GM12892 (cell line): ENCODE data around the gene DDX49.

ENCODE experiments used
- DNase-seq: peaks from one replicate; pipeline ENCODE4 v3.0.0; 2011; ENCODE audit not compliant: insufficient read length
- FAIRE-seq: peaks from 2 replicates; lab custom pipeline; 2011; peaks lifted over from hg19 to GRCh38; lab: Jason Lieb, UNC
- POLR2A ChIP-seq: IDR thresholded peaks from 2 replicates; pipeline ENCODE4 v1.6.1; 2011; ENCODE audit warnings: low read depth, low read length, control low read depth
- POLR2AphosphoS5 ChIP-seq: IDR thresholded peaks from 2 replicates; pipeline ENCODE4 v1.6.1; 2011; ENCODE audit warnings: low read depth, low read length, control low read depth
- TAF1 ChIP-seq: IDR thresholded peaks from 2 replicates; pipeline ENCODE4 v1.6.1; 2011; ENCODE audit warnings: low read depth, mild to moderate bottlenecking, control low read depth, low read length, borderline replicate concordance

The DDX49 gene

GRCh38 chr19:18924684-18925213 is 5.2 kb downstream of the DDX49 start:
- FAIRE-seq (no peak), DNase-seq (no peak)
- no peak for TF ChIP-seq POLR2A
- TF ChIP-seq TAF1, result no peak
- TF ChIP-seq POLR2AphosphoS5, result no peak

- TF ChIP-seq TAF1, result no peak
- TF ChIP-seq POLR2A, result no peak
- FAIRE-seq (no peak), DNase-seq (no peak)
These were observed 8.7 kb downstream of the DDX49 start for GRCh38 chr19:18928018-18928805.

GRCh38 chr19:18929311-18929710 is 9.8 kb downstream of the DDX49 start:
- TF ChIP-seq POLR2AphosphoS5 (peak; percentile 34; the same call in 1 of the 2 replicates), POLR2A (no peak), TAF1 (no peak)
- FAIRE-seq (no peak), DNase-seq (no peak)

DNA sequence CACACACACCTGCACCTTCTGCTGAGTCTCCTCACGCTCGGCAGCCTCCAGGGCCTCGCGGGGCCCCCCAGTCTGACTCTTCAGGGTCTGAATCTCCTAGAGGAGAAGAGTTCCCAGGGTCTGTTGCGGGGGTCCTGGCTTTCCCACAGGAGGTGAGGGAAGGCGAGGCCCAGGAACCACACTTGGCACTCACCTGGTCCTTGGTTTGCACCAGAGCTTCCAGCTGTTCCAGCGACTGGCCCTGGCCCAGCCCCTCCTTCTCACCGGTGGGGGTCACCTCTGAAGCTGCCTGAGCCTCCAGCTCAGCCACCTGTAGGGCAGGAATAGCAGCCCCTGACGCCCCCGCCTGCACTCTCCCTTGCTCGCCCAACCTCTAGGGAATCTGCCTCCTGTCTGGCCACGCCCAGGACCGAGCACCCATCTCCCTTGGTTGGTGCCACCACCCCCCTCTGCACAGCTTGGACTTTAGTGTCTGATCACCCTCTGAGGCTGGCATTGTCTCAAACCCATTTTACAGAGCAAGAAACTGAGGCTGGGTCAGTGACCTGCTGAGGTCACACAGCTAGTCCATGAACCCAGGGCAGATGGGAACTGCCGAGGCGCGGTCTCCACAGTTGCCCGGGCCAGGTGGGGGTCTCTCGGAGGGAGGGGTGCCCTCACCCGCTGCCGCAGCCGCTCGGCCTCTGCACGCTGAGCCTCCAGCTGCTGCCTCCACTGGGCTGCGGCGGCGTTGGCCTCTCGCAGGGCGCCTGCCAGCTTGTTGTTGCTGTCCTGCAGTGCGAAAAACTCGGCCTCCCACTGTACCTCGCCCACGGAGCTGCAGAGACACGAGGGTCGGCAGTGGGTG is 12.0 kb downstream of the DDX49 start:
- no peak for DNase-seq
- FAIRE-seq, result no peak
- TF ChIP-seq POLR2A, result no peak
- TF ChIP-seq TAF1, result no peak
- TF ChIP-seq POLR2AphosphoS5, result no peak

- FAIRE-seq, result peak; percentile 60
- TF ChIP-seq POLR2AphosphoS5 (no peak), POLR2A (no peak), TAF1 (no peak)
- DNase-seq, result peak; percentile 89
These were observed 12.8 kb downstream of the DDX49 start for GRCh38 chr19:18932216-18932841.

DNA sequence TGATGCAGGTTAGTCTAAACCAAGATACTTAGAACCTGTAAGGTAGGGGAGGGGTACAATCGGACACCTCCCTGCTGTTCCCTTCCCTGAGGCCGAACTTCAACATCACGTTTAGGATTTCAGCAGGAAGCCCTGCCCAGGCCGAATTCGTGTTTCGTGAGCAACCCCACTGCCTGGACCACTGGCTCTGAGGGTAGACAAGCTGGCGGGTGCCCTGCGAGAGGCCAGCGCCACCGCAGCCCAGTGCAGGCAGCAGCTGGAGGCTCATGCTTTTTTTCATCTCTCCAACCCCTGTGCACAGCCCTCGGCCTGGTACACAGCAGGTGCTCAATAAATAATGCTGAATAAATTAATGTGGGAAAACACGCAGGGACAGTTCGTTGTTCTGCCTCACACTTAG is 13.8 kb downstream of the DDX49 start:
- FAIRE-seq, result no peak
- TF ChIP-seq POLR2AphosphoS5 (no peak), POLR2A (no peak), TAF1 (no peak)
- no peak for DNase-seq

GRCh38 chr19:18939163-18939562 is 19.6 kb downstream of the DDX49 start:
- FAIRE-seq (no peak), DNase-seq (no peak)
- no peak for TF ChIP-seq TAF1
- no peak for TF ChIP-seq POLR2A
- no peak for TF ChIP-seq POLR2AphosphoS5

DNA sequence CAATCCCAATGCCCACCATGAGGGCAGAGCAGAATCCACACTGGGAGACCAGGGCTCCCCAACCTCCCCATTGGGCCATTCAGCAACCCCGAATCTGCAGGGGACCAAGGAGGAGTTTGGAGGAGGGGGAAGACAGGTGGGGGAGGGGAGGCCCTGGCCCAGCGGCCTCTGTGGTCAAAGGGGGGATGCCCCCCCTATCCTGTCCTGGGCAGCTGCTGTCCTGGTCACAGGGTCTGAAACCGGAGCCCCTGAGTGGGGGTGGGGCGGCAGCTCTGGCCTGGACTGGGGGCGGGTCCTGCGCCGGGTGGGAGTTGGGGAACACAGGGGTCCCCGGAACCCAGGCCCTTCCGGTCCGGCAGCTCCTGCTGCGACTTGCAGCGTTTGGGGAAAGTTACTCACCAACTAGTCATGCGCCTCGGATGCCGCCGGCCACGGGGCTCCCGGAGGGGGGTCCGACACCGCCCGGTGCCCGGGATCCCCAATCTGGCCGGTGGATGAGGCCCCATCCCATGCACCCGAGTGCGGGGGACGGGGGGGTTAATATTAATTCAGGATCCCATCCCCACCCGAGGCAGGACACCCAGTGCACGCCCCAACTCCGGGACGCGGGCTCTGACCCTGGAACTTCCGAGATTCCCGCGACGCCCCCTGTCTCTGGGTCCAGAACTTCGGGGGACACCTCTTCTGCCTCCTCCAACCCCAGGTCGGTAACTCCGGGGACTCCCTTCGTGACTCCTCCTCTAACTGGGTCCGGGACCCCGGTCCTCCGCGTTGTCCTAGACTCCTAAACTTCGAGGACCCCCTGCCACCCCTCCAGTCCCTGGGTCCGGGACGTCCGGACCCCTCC is 20.6 kb downstream of the DDX49 start:
- DNase-seq, result no peak
- TF ChIP-seq TAF1 (no peak), POLR2A (no peak), POLR2AphosphoS5 (no peak)
- FAIRE-seq, result no peak

DNA sequence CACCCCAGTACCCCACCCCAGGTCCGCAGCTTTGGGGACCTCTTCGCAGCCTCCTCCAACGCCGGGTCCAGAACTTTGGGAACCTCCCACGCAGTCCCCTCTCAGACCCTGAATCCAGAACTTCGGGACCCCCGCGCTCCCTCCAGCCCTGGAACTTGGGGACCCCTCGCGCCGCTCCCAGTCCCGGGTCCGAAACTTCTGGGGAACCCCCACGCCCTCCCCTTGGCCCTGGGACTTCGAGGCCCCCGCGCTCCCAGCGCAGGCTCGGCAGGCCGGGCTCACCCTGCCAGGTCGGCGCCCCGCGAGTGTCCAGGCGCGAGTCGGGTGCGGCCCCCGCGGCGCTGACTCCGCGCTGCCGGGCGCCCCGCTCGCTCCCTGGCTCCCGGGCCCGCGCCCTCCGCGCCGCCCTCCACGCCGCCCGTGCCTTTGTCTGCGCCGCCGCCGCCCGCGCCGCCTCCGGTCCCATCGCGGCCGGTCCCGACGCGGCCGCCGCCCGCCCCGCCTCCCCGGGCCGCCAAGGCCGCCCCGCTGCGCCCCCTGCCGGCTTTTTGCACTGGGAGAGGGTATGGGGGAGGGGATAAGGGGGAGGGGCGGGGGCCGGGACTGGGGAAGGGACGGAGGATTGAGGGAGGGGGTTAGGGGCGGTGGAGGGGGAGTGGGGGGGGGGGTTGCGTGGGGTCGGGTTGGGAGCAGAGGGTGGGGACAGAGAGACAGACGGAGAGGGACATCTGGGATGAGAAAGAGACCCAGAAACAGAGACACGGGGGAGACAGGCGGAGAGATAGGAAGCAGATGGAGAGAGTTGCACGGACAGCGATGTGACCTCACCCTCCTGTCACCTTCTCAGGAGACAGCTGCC is 21.5 kb downstream of the DDX49 start, which contains the start of gene HOMER3:
Gene HOMER3, minus strand, starts transcription at position 449 of the 859 bp plus-strand sequence. CDS start 2,235 bp downstream, outside the sequence.
- DNase-seq, result peak; percentile 90
- TF ChIP-seq POLR2AphosphoS5 (no peak), TAF1 (no peak), POLR2A (no peak)
- no peak for FAIRE-seq
